Measurements from ENCODE around the gene ANKRD65.

DNA sequence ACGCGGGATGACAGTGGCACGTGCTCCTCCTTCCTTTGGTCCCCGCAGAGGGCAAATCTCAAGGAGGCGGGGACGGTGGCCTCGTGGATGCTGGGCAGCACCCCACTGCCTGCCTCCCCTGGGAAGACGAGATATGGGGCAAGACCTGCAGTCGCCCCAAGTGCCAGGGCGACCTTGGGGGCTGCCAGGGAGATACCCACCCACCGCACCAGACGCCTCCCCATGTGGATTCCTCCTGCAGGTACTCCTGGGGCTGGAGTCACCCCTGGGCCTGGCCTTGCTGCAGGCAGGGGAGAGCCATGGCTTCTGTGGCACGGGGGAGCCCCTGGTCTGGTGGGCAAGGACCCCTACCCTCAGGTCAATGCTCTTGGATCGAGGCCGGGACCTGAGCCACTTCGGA is 40.2 kb downstream of the ANKRD65 start:
- TF ChIP-seq EZH2 (IDR thresholded peaks at IDR 0.05; ENCODE audit: borderline replicate concordance, low read depth, low read length, poor library complexity, severe bottlenecking) = no peak
- TF ChIP-seq, protein P1, sequence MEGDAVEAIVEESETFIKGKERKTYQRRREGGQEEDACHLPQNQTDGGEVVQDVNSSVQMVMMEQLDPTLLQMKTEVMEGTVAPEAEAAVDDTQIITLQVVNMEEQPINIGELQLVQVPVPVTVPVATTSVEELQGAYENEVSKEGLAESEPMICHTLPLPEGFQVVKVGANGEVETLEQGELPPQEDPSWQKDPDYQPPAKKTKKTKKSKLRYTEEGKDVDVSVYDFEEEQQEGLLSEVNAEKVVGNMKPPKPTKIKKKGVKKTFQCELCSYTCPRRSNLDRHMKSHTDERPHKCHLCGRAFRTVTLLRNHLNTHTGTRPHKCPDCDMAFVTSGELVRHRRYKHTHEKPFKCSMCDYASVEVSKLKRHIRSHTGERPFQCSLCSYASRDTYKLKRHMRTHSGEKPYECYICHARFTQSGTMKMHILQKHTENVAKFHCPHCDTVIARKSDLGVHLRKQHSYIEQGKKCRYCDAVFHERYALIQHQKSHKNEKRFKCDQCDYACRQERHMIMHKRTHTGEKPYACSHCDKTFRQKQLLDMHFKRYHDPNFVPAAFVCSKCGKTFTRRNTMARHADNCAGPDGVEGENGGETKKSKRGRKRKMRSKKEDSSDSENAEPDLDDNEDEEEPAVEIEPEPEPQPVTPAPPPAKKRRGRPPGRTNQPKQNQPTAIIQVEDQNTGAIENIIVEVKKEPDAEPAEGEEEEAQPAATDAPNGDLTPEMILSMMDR (conservative IDR thresholded peaks at IDR 0.05; ENCODE audit: low read depth, low read length) = no peak
